ENCODE data around the gene AS3MT. TPM values are rescaled to one million over a fixed set of nuclear protein-coding genes. Genes with fewer than 3 reads are reported as not detected.

The AS3MT gene
- polyA plus RNA-seq, 1 donor (not counting 4 experiments of a cell fraction or from before 2014, with no cell fraction given) = 2.0 TPM

DNA sequence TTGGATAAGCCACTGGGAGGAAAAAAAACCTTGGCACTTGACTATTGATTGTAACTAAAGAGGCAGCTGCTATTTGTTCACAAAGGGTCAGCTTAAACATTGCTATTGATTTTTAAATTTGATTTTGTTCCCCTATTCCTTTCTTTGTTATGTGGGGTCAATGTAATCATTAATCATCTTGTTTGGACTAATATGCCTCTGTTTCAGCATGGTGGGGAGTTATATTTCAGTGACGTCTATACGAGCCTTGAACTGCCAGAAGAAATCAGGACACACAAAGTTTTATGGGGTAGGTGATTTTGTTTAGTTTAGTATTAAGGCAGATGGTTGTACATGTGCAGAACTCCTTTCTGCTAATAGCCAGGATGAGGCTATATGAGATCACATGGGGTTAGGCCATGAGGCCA is 7.5 kb downstream of the AS3MT start:
- Histone ChIP-seq H3K4me3 (ENCODE audit: control insufficient read depth in 2 of 3, extremely low read depth in 1 of 3, insufficient read depth in 2 of 3, low read depth in 1 of 3, low read length in 3 of 3) (no peak overlapping the region), H3K4me1 (ENCODE audit: control insufficient read depth, extremely low read depth, insufficient read depth, low read length) (no peaks in the 10 kb centered on the region), H3K4me2 (ENCODE audit: control insufficient read depth, extremely low read depth, insufficient read depth, low read depth, low read length) (no peak overlapping the region), H3K9ac (ENCODE audit: control insufficient read depth, extremely low read depth, insufficient read depth, low read length) (no peak overlapping the region), H3K27me3 (ENCODE audit: control insufficient read depth, extremely low read depth, insufficient read depth, low read length) (no peaks in the 10 kb centered on the region), H3K9me3 (ENCODE audit: control insufficient read depth, low read depth, low read length) (no peaks in the 10 kb centered on the region), H3K27ac (ENCODE audit: control insufficient read depth, insufficient read depth, low read length) (no peak overlapping the region), H4K20me1 (ENCODE audit: control insufficient read depth, extremely low read depth, insufficient read depth, low read length) (no peaks in the 10 kb centered on the region), H3K36me3 (ENCODE audit: control insufficient read depth in 2 of 2, extremely low read depth in 1 of 2, insufficient read depth in 2 of 2, low read length in 2 of 2) (no peaks in the 10 kb centered on the region), H3K79me2 (ENCODE audit: control insufficient read depth, insufficient read depth, low read length) (no peaks in the 10 kb centered on the region), H3K9me1 (ENCODE audit: control insufficient read depth, extremely low read depth, insufficient read depth, low read length) (no peaks in the 10 kb centered on the region), H2AFZ (ENCODE audit: control insufficient read depth, low read length) (no peak overlapping the region)
- DNase-seq (ENCODE audit: low read depth, low spot score) = no peak
- no peak for FAIRE-seq
- TF ChIP-seq, protein P1, sequence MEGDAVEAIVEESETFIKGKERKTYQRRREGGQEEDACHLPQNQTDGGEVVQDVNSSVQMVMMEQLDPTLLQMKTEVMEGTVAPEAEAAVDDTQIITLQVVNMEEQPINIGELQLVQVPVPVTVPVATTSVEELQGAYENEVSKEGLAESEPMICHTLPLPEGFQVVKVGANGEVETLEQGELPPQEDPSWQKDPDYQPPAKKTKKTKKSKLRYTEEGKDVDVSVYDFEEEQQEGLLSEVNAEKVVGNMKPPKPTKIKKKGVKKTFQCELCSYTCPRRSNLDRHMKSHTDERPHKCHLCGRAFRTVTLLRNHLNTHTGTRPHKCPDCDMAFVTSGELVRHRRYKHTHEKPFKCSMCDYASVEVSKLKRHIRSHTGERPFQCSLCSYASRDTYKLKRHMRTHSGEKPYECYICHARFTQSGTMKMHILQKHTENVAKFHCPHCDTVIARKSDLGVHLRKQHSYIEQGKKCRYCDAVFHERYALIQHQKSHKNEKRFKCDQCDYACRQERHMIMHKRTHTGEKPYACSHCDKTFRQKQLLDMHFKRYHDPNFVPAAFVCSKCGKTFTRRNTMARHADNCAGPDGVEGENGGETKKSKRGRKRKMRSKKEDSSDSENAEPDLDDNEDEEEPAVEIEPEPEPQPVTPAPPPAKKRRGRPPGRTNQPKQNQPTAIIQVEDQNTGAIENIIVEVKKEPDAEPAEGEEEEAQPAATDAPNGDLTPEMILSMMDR (optimal IDR thresholded peaks at IDR 0.05 in 1 of 3, IDR thresholded peaks at IDR 0.05 in 1 of 3, conservative IDR thresholded peaks at IDR 0.05 in 1 of 3; ENCODE audit: extremely low read depth in 1 of 3, insufficient read depth in 2 of 3, low read length in 3 of 3) = no peak
- no peak for TF ChIP-seq EZH2 (IDR thresholded peaks at IDR 0.05; ENCODE audit: low read length)
- dilution Hi-C loops (cut with MboI; ENCODE audit: extremely low pct_ligation_motif_present, low sequenced_read_pairs) = no loop called here

DNA sequence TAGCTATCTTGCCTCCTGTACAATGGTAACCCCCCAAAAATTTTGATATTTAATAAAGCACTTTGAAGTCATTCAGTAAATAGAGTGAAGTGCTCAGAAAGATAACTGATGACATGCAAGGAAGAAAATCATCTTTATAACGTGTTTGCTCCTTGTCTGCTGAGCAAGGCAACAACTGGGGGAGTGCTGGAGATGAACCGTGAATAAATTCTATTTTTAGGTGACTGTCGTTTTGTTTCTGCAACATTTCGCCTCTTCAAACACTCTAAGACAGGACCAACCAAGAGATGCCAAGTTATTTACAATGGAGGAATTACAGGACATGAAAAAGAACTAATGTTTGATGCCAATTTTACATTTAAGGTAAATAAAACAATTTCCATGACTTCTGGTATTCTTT is 9.4 kb downstream of the AS3MT start:
- Histone ChIP-seq H3K4me1 (ENCODE audit: control insufficient read depth, extremely low read depth, insufficient read depth, low read length) (no peaks in the 10 kb centered on the region), H2AFZ (ENCODE audit: control insufficient read depth, low read length) (no peak overlapping the region), H3K79me2 (ENCODE audit: control insufficient read depth, insufficient read depth, low read length) (no peaks in the 10 kb centered on the region), H3K27me3 (ENCODE audit: control insufficient read depth, extremely low read depth, insufficient read depth, low read length) (no peaks in the 10 kb centered on the region), H3K4me3 (ENCODE audit: control insufficient read depth in 2 of 3, extremely low read depth in 1 of 3, insufficient read depth in 2 of 3, low read depth in 1 of 3, low read length in 3 of 3) (no peak overlapping the region), H4K20me1 (ENCODE audit: control insufficient read depth, extremely low read depth, insufficient read depth, low read length) (no peaks in the 10 kb centered on the region), H3K27ac (ENCODE audit: control insufficient read depth, insufficient read depth, low read length) (no peak overlapping the region), H3K9me1 (ENCODE audit: control insufficient read depth, extremely low read depth, insufficient read depth, low read length) (no peaks in the 10 kb centered on the region), H3K9me3 (ENCODE audit: control insufficient read depth, low read depth, low read length) (no peaks in the 10 kb centered on the region), H3K4me2 (ENCODE audit: control insufficient read depth, extremely low read depth, insufficient read depth, low read depth, low read length) (no peak overlapping the region), H3K9ac (ENCODE audit: control insufficient read depth, extremely low read depth, insufficient read depth, low read length) (no peak overlapping the region), H3K36me3 (ENCODE audit: control insufficient read depth in 2 of 2, extremely low read depth in 1 of 2, insufficient read depth in 2 of 2, low read length in 2 of 2) (no peaks in the 10 kb centered on the region)
- no peak for FAIRE-seq
- DNase-seq (ENCODE audit: low read depth, low spot score) = no peak
- no peak for TF ChIP-seq EZH2 (IDR thresholded peaks at IDR 0.05; ENCODE audit: low read length)
- TF ChIP-seq, protein P1 (optimal IDR thresholded peaks at IDR 0.05 in 1 of 3, IDR thresholded peaks at IDR 0.05 in 1 of 3, conservative IDR thresholded peaks at IDR 0.05 in 1 of 3; ENCODE audit: extremely low read depth in 1 of 3, insufficient read depth in 2 of 3, low read length in 3 of 3) = no peak
- dilution Hi-C loops (cut with MboI; ENCODE audit: extremely low pct_ligation_motif_present, low sequenced_read_pairs) = no loop called here

Measured in keratinocyte (primary cell).